ENCODE data around the gene INTS2.

- TF ChIP-seq CTCF (IDR thresholded peaks at IDR 0.05) (no peak), EP300 (IDR thresholded peaks at IDR 0.05; ENCODE audit: borderline replicate concordance in 1 of 2, low read depth in 1 of 2, low read length in 1 of 2) (no peak), RAD21 (IDR thresholded peaks at IDR 0.05; ENCODE audit: low read length) (no peak), POLR2AphosphoS5 (IDR thresholded peaks at IDR 0.05; ENCODE audit: low read depth, low read length) (no peak), MAX (IDR thresholded peaks at IDR 0.05; ENCODE audit: low read depth) (no peak), NFIC (IDR thresholded peaks at IDR 0.05; ENCODE audit: borderline replicate concordance) (no peak), USF1 (IDR thresholded peaks at IDR 0.05; ENCODE audit: borderline replicate concordance, low read depth) (no peak), REST (IDR thresholded peaks at IDR 0.05; ENCODE audit: low read depth, low read length) (no peak), YY1 (IDR thresholded peaks at IDR 0.05; ENCODE audit: low read depth) (no peak)
These were observed 41.0 kb upstream of the INTS2 start for GRCh38 chr17:61968757-61969156.
